H9 (cell line): Measurements from ENCODE around the gene EPN3. TPM values are rescaled to one million over a fixed set of nuclear protein-coding genes. Genes with fewer than 3 reads are reported as not detected.

Source experiments
- DNase-seq: peaks from one replicate; pipeline ENCODE4 v3.0.0-alpha.2; 2017
- H2AFZ ChIP-seq: one replicate; pipeline ENCODE4 v1.6.1; 2013; ENCODE audit warnings: mild to moderate bottlenecking, low read length, control low read depth, moderate library complexity
- H2AK5ac ChIP-seq: 2 replicates; pipeline ENCODE4 v1.6.1; 2013; ENCODE audit warnings: low read length, control low read depth, mixed read lengths; ENCODE audit not compliant: insufficient read length
- H2BK120ac ChIP-seq: one replicate; pipeline ENCODE4 v1.6.1; 2013; ENCODE audit warnings: low read depth, mild to moderate bottlenecking, low read length, control low read depth, inconsistent platforms; ENCODE audit not compliant: poor library complexity, severe bottlenecking
- H2BK12ac ChIP-seq: 2 replicates; pipeline ENCODE4 v1.6.1; 2013; ENCODE audit warnings: low read length, control low read depth, mixed read lengths, low read depth; ENCODE audit not compliant: insufficient read length
- H2BK15ac ChIP-seq: 2 replicates; pipeline ENCODE4 v1.6.1; 2013; ENCODE audit warnings: low read depth, low read length, control low read depth
- H2BK20ac ChIP-seq: one replicate; pipeline ENCODE4 v1.6.1; 2013; ENCODE audit warnings: low read depth, mild to moderate bottlenecking, low read length, control low read depth, inconsistent platforms; ENCODE audit not compliant: poor library complexity, severe bottlenecking
- H2BK5ac ChIP-seq: 2 replicates; pipeline ENCODE4 v1.6.1; 2013; ENCODE audit warnings: low read length, control low read depth, mixed read lengths; ENCODE audit not compliant: insufficient read length
- H3K14ac ChIP-seq: 2 replicates; pipeline ENCODE4 v1.6.1; 2013; ENCODE audit warnings: low read length, control low read depth; ENCODE audit not compliant: insufficient read depth
- H3K18ac ChIP-seq: 2 replicates; pipeline ENCODE4 v1.6.1; 2013; ENCODE audit warnings: low read depth, mild to moderate bottlenecking, mixed read lengths, low read length, control low read depth; ENCODE audit not compliant: insufficient read length
- H3K23ac ChIP-seq: 2 replicates; pipeline ENCODE4 v1.6.1; 2013; ENCODE audit warnings: low read length, control low read depth, mixed read lengths, low read depth; ENCODE audit not compliant: insufficient read length
- H3K23me2 ChIP-seq: 2 replicates; pipeline ENCODE4 v1.6.1; 2013; ENCODE audit warnings: low read depth, mild to moderate bottlenecking, mixed read lengths, low read length, control low read depth; ENCODE audit not compliant: insufficient read length, poor library complexity, severe bottlenecking
- H3K27ac ChIP-seq: 2 replicates; pipeline ENCODE4 v1.5.1; 2013; ENCODE audit warnings: low read length, control low read depth, mixed read lengths, low read depth; ENCODE audit not compliant: insufficient read length
- H3K27me3 ChIP-seq: 2 replicates; pipeline ENCODE4 v1.6.1; 2013; ENCODE audit warnings: low read length, control low read depth, inconsistent platforms; ENCODE audit not compliant: insufficient read depth
- H3K4ac ChIP-seq: 2 replicates; pipeline ENCODE4 v1.6.1; 2013; ENCODE audit warnings: low read depth, mild to moderate bottlenecking, control low read depth, inconsistent platforms, low read length, moderate library complexity
- H3K4me1 ChIP-seq: 2 replicates; pipeline ENCODE4 v1.6.1; 2013; ENCODE audit warnings: low read length, control low read depth, inconsistent platforms; ENCODE audit not compliant: insufficient read depth
- H3K4me2 ChIP-seq: 2 replicates; pipeline ENCODE4 v1.6.1; 2013; ENCODE audit warnings: low read length, control low read depth, mixed read lengths; ENCODE audit not compliant: insufficient read length, insufficient read depth
- H3K56ac ChIP-seq: 2 replicates; pipeline ENCODE4 v1.6.1; 2013; ENCODE audit warnings: low read depth, mild to moderate bottlenecking, mixed read lengths, low read length, control low read depth; ENCODE audit not compliant: insufficient read length
- H3K79me1 ChIP-seq: 2 replicates; pipeline ENCODE4 v1.6.1; 2013; ENCODE audit warnings: low read depth, mild to moderate bottlenecking, moderate library complexity, low read length, control low read depth, inconsistent platforms; ENCODE audit not compliant: insufficient read depth, poor library complexity, severe bottlenecking
- H3K79me2 ChIP-seq: 2 replicates; pipeline ENCODE4 v1.6.1; 2013; ENCODE audit warnings: low read length, control low read depth, inconsistent platforms; ENCODE audit not compliant: insufficient read depth
- H3K9ac ChIP-seq: 2 replicates; pipeline ENCODE4 v1.6.1; 2013; ENCODE audit warnings: low read length, control low read depth, mixed read lengths; ENCODE audit not compliant: insufficient read length; ENCODE audit errors: extremely low read depth
- H3K9me3 ChIP-seq: one replicate; pipeline ENCODE4 v1.6.1; 2013; ENCODE audit warnings: low read depth, low read length, inconsistent platforms; ENCODE audit not compliant: control insufficient read depth
- H3T11ph ChIP-seq: one replicate; pipeline ENCODE4 v1.6.1; 2013; ENCODE audit warnings: mild to moderate bottlenecking, low read length, control low read depth, inconsistent platforms
- H4K20me1 ChIP-seq: one replicate; pipeline ENCODE4 v1.6.1; 2013; ENCODE audit not compliant: control insufficient read depth, insufficient read length, insufficient read depth
- H4K5ac ChIP-seq: 2 replicates; pipeline ENCODE4 v1.6.1; 2013; ENCODE audit warnings: low read depth, mild to moderate bottlenecking, mixed read lengths, low read length, control low read depth; ENCODE audit not compliant: insufficient read length
- H4K8ac ChIP-seq: replicated peaks from 2 replicates; pipeline ENCODE4 v1.6.1; 2013; ENCODE audit warnings: low read length, control low read depth, mixed read lengths, low read depth; ENCODE audit not compliant: insufficient read length
- H4K91ac ChIP-seq: 2 replicates; pipeline ENCODE4 v1.6.1; 2013; ENCODE audit warnings: low read depth, mild to moderate bottlenecking, moderate library complexity, mixed read lengths, low read length, control low read depth; ENCODE audit not compliant: insufficient read length
- H3K27ac Mint-ChIP-seq, 3 experiments: 2 replicates in 2 of 3; 3 replicates in 1 of 3; pipeline ENCODE4 v1.8.0; 2020 to 2021; ENCODE audit warnings: mixed read lengths in 3 of 3, mild to moderate bottlenecking in 1 of 3, moderate library complexity in 1 of 3
- H3K27me3 Mint-ChIP-seq: 2 replicates; pipeline ENCODE4 v1.8.0; 2021; ENCODE audit warnings: low read depth, mild to moderate bottlenecking, moderate library complexity, mixed read lengths
- H3K36me3 Mint-ChIP-seq, 3 experiments: 2 replicates in 2 of 3; 3 replicates in 1 of 3; pipeline ENCODE4 v1.8.0; 2020 to 2021; ENCODE audit warnings: low read depth in 3 of 3, mixed read lengths in 3 of 3; ENCODE audit not compliant: insufficient read depth in 1 of 3
- H3K4me1 Mint-ChIP-seq, 2 experiments: 2 replicates each; pipeline ENCODE4 v1.8.0; 2020; ENCODE audit warnings: mixed read lengths in 2 of 2
- H3K4me3 Mint-ChIP-seq, 2 experiments: 2 replicates in 1 of 2; 3 replicates in 1 of 2; pipeline ENCODE4 v1.8.0; 2020 to 2021; ENCODE audit warnings: mild to moderate bottlenecking in 2 of 2, mixed read lengths in 2 of 2, moderate library complexity in 1 of 2
- H3K9me3 Mint-ChIP-seq, 2 experiments: 2 replicates in 1 of 2; 3 replicates in 1 of 2; pipeline ENCODE4 v1.8.0; 2020; ENCODE audit warnings: mild to moderate bottlenecking in 2 of 2, mixed read lengths in 2 of 2, moderate library complexity in 1 of 2
- WGBS: extraction: QIAGEN DNeasy Blood & Tissue Kit; methylation state at CpG from one replicate; pipeline ENCODE4 v1.1.7; 2013; ENCODE audit warnings: missing lambda C conversion rate, low lambda C conversion rate, mixed read lengths; ENCODE audit not compliant: insufficient read length; ENCODE audit errors: extremely low coverage; 5-methylcytosine and 5-hydroxymethylcytosine counted together
- total RNA-seq: library from RNA; stranded (reverse); gene quantifications from 2 replicates; pipeline ENCODE4 v1.2.1, GENCODE V29; 2021
- TF ChIP-seq, protein P1 (sequence below): fragments of 200-600 bp; sonication (generic); conservative IDR thresholded peaks from 3 replicates; pipeline ENCODE4 v1.8.0; 2021; ENCODE audit warnings: antibody characterized with exemption, mild to moderate bottlenecking

The EPN3 gene
- total RNA-seq, 1 experiment from 2014 or later = 1.9 TPM

DNA sequence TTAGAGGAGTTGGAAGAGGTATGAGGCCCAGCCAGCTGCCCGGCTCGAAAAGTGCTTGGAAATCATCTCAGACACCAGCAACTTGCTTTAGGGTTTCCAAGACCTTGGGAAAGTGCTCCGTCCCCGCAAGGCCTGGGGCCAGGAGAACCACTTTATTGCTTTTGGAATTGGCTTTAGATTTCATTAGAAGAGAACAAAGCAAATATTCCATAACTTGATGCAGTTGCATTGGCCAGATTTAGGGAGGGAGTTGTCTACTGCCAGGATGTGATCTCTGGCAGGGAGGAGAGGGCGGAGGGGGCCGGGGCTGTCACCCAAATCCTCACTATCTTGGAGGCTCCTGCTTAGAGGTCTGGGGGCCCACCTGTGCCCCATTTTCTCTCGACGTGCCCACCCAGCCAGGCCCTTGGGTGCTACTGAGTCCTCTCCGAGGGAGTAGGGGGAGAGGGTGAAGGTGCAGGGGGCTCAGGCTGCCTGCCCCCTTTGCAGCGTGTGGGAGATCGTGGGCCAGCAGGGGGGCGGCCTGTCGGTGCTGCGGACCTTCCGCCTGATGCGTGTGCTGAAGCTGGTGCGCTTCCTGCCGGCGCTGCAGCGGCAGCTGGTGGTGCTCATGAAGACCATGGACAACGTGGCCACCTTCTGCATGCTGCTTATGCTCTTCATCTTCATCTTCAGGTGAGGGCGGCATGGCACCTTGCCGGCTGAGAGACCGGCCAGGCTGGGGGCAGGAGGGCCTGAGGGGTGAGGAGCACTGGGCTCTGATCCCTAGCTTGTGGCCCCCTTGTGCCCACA, 58.6 kb downstream of the EPN3 start:
- no peaks in the 10 kb centered on the region for H3K79me1 ChIP-seq
- H4K5ac ChIP-seq = no peak overlapping the region
- H3K56ac ChIP-seq = no peak overlapping the region
- H2BK5ac ChIP-seq = no peak overlapping the region
- Mint-ChIP-seq H3K36me3 (peaks cover 0 to 2% (median 0%) of the 10 kb centered on the region in 3 experiments; a peak in 2 of 7 replicates), H3K9me3 (no peaks in the 10 kb centered on the region), H3K4me1 (peaks cover 16 to 22% of the 10 kb centered on the region in 2 experiments), H3K27me3 (peaks cover 7% of the 10 kb centered on the region), H3K27ac (no peak overlapping the region), H3K4me3 (no peak overlapping the region)
- no peak overlapping the region for H2BK15ac ChIP-seq
- no peak overlapping the region for H2AFZ ChIP-seq
- H3K23me2 ChIP-seq = no peaks in the 10 kb centered on the region
- H3T11ph ChIP-seq = no peak overlapping the region
- H3K9ac ChIP-seq = no peak overlapping the region
- no CpG with 5 or more reads among the region's 24 CpGs for WGBS
- H2BK120ac ChIP-seq = no peak overlapping the region
- TF ChIP-seq, protein P1, sequence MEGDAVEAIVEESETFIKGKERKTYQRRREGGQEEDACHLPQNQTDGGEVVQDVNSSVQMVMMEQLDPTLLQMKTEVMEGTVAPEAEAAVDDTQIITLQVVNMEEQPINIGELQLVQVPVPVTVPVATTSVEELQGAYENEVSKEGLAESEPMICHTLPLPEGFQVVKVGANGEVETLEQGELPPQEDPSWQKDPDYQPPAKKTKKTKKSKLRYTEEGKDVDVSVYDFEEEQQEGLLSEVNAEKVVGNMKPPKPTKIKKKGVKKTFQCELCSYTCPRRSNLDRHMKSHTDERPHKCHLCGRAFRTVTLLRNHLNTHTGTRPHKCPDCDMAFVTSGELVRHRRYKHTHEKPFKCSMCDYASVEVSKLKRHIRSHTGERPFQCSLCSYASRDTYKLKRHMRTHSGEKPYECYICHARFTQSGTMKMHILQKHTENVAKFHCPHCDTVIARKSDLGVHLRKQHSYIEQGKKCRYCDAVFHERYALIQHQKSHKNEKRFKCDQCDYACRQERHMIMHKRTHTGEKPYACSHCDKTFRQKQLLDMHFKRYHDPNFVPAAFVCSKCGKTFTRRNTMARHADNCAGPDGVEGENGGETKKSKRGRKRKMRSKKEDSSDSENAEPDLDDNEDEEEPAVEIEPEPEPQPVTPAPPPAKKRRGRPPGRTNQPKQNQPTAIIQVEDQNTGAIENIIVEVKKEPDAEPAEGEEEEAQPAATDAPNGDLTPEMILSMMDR = no peak
- H3K14ac ChIP-seq = no peak overlapping the region
- no peaks in the 10 kb centered on the region for H3K79me2 ChIP-seq
- no peak overlapping the region for H2AK5ac ChIP-seq
- no peak overlapping the region for H3K27ac ChIP-seq
- H4K20me1 ChIP-seq = peaks cover 2% of the 10 kb centered on the region
- H3K23ac ChIP-seq = no peak overlapping the region
- no peaks in the 10 kb centered on the region for H3K4me1 ChIP-seq
- no peak overlapping the region for H3K18ac ChIP-seq
- no peak for DNase-seq
- H3K4ac ChIP-seq = no peak overlapping the region
- H3K4me2 ChIP-seq = no peak overlapping the region
- H2BK20ac ChIP-seq = no peak overlapping the region
- H2BK12ac ChIP-seq = no peak overlapping the region
- no peak overlapping the region for H4K91ac ChIP-seq
- no peaks in the 10 kb centered on the region for H3K27me3 ChIP-seq
- no peak overlapping the region for H4K8ac ChIP-seq
- no peaks in the 10 kb centered on the region for H3K9me3 ChIP-seq
